Effector CD8-positive, alpha-beta T cell (primary cell): ENCODE measurements around the gene GLIS1.

Experiments
- DNase-seq: peaks from one replicate; lab custom pipeline; 2025; lab: John Stamatoyannopoulos, UW

GLIS1 gene

DNA sequence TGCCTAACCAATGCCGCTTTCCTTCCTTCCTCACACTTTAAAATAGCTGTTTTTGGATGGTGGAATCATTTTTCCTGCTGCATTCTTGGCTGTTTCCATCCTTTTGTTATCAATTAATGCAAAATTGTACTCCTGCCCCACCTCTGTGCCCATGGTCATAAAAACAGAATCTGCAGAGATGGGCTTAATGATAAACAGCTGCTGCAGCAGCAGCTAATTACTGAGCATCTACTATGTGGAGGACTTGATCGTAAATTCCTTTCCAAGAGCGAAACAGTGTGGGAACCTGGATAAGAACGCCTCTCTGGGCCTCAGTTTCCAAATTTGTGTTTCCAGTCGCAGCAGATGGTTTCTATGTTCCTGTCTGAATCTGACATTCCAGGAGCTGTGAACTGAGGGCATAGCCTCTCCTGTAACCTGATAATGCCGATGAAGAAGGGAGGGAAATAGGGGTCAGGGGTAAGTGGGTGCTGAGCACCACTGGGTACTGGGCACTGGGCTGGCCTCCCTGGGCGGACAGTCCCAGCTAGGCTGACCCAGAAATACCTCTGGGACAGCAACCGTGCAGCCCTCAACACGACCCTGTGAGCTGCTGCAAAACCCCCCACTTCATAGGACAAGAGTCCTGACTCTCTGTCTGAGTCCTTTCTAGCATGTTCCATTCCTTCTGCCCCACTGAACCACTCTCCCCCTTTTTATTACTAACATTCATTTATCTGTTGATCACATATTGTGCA lies 158.1 kb downstream of the GLIS1 start:
- no peak for DNase-seq

- DNase-seq, result no peak
Measured at GRCh38 chr1:53580009-53580400, 159.0 kb downstream of the GLIS1 start.

GRCh38 chr1:53579221-53580008 lies 159.5 kb downstream of the GLIS1 start:
- no peak for DNase-seq

DNA sequence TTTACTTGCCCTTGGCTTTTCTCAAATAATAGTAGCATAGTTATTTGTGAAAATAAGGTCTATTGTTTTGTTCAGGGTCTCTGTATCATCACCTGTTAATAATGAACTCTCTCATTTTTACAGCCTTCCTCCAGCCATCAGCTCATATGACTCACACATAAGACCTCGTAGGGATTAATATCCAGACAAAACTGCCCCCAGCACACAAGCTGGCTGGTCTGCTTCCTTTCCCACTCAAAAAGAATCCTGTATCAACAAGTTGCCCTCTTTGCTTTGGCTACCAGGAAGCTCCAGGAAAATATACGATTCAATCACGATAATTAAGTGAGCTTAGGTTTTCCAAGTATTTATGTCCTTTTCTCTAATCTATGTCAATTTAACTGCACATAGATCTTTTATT lies 160.6 kb downstream of the GLIS1 start:
- DNase-seq, result no peak

GRCh38 chr1:53577761-53578100 lies 161.2 kb downstream of the GLIS1 start:
- no peak for DNase-seq

DNA sequence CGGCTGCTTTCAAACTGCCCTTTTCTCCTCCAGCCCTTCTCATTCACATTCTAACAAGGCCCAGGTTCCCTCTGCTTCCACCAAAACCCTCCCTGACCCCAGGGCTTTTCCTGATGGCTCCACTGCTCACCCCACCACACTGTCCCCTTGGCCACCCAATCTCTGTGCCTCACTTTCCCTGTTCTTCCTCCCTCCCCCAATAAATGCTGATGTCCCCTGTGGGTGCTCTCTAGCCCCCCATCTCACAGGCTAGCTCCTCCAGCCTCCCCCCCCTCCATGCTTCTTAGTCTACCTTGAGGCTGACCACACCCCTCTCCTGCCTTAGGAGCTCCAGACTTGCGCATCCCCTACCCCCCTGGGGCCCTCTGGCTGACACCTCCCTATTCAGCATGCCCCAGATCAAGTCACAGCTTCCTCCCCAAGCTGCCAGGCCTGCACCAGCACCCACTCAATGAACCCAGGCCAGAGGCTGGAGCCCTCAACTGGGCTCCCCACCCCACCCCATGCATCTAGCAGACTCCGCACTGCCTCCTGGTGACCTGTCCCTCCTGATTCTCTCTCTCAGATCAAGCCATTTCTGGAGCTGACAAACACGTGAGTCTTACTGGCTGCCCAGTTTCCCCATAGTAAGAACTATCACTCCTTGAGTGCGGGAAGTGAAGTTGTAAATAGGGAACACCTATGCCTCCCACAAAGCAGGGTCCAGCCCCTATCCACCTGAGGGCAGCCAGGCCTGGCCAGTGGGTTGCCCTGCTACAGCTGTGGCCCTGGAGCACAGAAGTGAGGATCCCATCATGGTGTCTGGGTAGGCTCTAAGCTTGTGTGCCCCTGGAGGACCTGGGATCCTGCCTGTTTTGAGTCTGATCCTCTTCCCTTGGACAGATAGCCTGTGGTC lies 161.9 kb downstream of the GLIS1 start:
- DNase-seq, result no peak

- DNase-seq, result no peak
Measured at GRCh38 chr1:53576381-53576801, 162.6 kb downstream of the GLIS1 start.

DNA sequence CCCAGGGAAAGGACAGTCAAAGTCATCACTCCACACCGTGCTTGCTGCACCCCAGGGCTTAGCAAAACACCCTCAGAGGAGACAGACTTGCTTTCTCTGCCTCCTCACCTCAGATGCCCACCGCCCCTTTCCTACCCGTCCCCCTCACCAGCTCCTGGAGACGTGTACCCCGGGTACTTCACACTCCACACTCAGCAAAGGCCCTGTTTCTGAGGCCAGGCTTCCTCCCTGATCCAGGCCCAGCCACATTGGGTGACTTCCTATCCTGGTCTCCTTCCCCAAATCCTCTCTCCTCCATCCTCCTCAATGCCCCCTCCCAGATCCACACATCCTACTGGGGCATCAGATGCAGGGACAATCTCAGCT lies 163.0 kb downstream of the GLIS1 start:
- DNase-seq, result no peak

DNA sequence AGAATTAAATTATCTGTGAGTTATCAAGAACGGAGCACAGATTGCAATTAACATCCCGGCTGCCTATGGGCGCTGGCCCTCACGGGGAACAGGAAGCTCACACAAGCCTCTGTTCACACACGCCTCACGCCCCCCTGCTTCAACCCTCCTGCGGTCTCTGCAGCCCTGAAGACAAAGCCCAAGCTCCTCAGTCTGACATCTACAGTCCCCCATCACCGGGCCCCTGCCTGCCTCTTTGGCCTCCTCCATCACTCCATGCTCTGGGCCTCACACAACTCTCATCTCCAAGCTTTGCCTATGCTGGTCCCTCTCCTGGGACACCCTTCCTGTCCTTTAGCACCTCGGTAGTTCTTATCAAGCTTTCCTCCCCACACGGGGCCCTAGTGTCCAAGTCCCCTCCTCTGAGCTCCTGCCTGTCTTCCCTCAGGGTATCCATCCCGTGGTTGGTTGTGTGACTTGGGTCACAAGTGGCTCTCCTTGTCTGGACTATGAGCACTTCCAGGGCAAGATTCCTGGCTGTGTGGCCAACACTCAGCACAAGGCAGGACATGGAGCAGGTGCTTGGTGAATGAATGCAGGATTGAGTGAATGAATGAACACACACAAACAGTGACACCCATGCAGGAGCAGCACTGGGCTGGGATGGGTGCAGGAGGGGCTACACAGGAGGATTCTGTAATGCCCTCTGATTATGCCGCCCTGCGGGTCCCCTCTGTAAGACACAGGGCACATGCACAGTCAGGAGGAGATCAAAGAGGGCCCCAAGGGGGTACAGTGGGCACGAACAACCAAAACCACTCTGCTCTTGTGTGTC lies 163.6 kb downstream of the GLIS1 start:
- no peak for DNase-seq

- no peak for DNase-seq
Measured at GRCh38 chr1:53574621-53575020, 164.3 kb downstream of the GLIS1 start.

GRCh38 chr1:53573931-53574330 lies 165.0 kb downstream of the GLIS1 start:
- DNase-seq, result no peak

GRCh38 chr1:53573522-53573921 lies 165.4 kb downstream of the GLIS1 start:
- no peak for DNase-seq

GRCh38 chr1:53572815-53573173 lies 166.2 kb downstream of the GLIS1 start:
- DNase-seq, result no peak

- no peak for DNase-seq
Measured at GRCh38 chr1:53572065-53572814, 166.7 kb downstream of the GLIS1 start.

- no peak for DNase-seq
Measured at GRCh38 chr1:53568540-53568939, 170.4 kb downstream of the GLIS1 start.

GRCh38 chr1:53567851-53568250 lies 171.1 kb downstream of the GLIS1 start:
- DNase-seq, result no peak

DNA sequence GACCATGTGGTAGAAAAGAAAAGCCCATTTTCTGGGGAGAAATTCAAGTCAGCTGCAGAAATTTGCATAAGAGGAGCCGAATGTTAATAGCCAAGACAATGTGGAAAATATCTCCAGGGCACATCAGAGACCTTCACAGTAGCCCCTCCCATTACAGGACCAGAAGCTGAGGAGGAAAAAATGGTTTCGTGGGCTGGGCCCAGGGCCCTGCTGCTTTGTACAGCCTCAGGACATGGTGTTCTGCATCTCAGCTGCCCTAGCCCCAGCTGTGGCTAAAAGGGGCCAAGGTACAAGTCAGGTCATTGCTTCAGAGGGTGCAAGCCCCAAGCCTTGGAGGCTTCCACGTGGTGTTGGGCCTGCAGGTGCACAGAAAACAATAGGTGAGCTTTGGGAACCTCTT lies 171.5 kb downstream of the GLIS1 start:
- DNase-seq, result no peak

DNA sequence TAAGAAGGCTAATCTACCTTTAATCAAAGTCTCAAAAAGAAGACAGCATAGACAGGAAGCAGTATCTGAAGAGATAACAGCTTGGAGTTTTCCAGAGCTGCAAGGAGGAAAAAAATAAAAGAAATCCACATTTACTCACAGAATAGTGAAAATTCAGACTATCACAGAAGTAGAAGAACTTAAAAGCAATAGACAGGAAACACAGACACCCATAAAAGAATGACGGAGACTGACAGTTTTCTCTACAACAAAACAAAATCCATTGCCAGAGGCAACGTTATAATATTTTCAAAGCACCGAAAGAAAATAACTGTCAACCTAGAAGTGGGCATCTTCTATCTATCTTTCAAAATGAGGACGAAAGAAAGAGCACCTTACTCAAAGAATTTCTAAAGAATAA lies 175.4 kb downstream of the GLIS1 start:
- no peak for DNase-seq

GRCh38 chr1:53562981-53563379 lies 176.0 kb downstream of the GLIS1 start:
- DNase-seq, result no peak

- DNase-seq, result no peak
Measured at GRCh38 chr1:53562291-53562980, 176.5 kb downstream of the GLIS1 start.
